GM12864 (cell line): Measurements from ENCODE around the gene DLL1.

Source experiments
- DNase-seq: peaks from one replicate; pipeline ENCODE4 v3.0.0-alpha.2; 2011; ENCODE audit warnings: low read depth
- H3K4me3 ChIP-seq: 2 replicates; pipeline ENCODE4 v1.5.1; 2011; ENCODE audit warnings: mild to moderate bottlenecking, low read depth, low read length, control low read depth
- CTCF ChIP-seq: IDR thresholded peaks from 2 replicates; pipeline ENCODE4 v1.5.1; 2011; ENCODE audit warnings: low read depth, mild to moderate bottlenecking, moderate library complexity, low read length, control low read depth, inconsistent platforms; ENCODE audit errors: missing control alignments

DLL1 gene

GRCh38 chr6:170313716-170314295, 22.9 kb upstream of the DLL1 start:
- TF ChIP-seq CTCF = no peak
- DNase-seq = no peak
- no peak overlapping the region for H3K4me3 ChIP-seq

DNA sequence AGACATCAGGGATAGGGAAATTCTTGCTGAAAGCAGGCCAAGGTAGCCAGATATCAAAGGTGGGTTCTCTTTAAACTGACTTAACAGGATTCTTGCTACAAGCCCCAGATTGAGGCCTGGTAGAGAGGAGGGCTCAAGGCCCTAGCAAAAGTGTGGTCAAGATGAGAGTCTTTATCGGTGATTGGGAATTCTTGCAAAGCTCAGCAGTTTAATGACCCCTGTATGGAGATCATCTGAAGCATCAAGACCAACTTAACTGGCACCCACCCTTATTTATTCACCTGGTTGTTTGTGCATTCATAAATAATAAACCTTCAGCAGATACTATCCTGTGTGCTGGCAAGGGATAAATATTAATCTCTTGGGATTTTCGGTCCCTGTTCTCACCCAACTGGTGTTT, 22.0 kb upstream of the DLL1 start:
- no peak for DNase-seq
- no peak for TF ChIP-seq CTCF
- no peak overlapping the region for H3K4me3 ChIP-seq

DNA sequence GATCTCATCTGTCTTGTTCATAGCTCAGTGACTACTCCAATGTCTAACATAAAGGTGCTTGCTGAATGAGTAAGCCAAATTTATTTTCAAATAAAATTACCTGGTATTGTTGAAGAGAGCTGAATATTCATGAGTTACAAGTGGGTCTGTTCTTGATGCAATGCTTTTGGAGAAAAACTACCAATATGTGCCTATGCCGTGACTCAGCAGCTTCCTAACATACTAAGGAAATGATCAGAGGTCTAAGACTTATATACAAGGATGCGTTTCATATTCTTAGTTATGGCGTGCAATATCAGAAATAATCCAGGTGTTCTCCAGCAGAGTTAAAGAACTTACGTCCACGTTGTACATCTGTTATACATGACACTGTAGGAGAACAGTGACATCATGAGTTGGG, 20.8 kb upstream of the DLL1 start:
- TF ChIP-seq CTCF = no peak
- no peak overlapping the region for H3K4me3 ChIP-seq
- no peak for DNase-seq

GRCh38 chr6:170308761-170309160, 17.9 kb upstream of the DLL1 start:
- DNase-seq = no peak
- TF ChIP-seq CTCF = no peak
- H3K4me3 ChIP-seq = no peak overlapping the region

DNA sequence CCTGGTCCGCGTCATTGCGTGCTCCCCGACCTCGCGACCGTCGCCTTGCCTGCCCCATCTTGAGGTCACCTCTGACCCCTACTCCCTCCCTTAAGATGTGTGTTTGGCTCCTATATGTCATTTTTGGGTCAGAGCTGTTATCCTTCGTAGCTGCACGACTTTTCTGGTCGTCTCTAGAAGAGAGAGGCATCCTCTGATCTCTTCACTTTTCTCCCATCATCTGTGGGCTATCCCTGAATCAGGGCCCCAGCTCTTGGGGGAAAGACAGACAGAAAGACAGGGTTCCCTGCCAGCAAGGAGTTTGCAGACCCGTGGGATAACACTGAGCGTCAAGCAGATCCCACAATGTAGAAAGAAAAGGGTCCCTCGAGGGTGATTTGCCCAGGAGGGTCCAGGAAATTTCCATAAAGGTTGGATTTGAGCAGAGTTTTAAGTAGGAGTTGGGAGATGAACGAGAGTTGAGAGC, 16.2 kb upstream of the DLL1 start:
- no peak for DNase-seq
- TF ChIP-seq CTCF = no peak
- peak overlapping the region; percentile 97 for H3K4me3 ChIP-seq

DNA sequence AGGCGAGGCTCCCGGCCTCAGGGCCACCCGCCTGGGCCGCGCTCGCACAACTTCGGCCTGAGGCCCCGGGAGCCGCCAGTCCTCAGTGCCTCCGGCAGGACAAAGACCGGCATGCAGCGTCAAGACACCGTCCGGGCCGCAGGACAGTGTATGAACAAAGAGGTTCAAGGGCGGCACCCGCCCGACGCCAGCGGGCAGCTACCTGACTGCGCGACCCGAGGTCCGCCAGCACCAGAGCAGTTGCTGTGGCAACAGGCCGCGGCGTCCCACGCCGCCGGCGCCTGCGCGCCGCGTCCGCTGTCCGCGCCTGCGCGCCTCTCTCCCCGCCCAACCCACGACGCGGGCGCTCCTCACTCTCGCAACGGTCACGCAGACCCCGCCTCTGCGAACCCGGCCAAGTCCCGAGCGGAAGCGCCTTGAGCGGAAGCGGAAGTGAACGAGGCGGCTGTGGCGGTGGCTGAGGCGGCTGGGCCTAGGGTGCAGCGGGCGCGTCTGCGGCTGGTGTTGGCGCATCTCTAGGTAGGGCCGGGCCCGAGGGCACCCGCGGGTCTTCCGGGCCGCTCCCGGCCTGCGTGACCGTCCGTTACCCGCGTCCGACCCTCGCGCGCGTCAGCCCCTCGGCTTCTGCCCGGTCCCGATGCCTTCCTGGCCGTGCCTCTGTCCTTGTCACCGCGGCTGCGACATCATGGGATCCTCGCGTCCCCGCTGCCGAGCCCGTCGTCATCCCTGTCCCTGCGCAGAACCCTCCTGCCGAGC, 15.6 kb upstream of the DLL1 start, which contains the start of gene FAM120B:
Gene FAM120B, plus strand, starts transcription at position 435 of the 756 bp plus-strand sequence. CDS start 10,633 bp downstream, outside the sequence.
- peak; percentile 86 for DNase-seq
- H3K4me3 ChIP-seq = peak within 1 kb of the TSS; percentile 97
- TF ChIP-seq CTCF = no peak
